GM12801 (cell line): ENCODE measurements around the gene FAIM2.

Experiments used
- TF ChIP-seq, protein P1 (sequence below): IDR thresholded peaks from one replicate; pipeline ENCODE4 v1.5.1; 2011; ENCODE audit warnings: control low read depth; ENCODE audit not compliant: insufficient read length; ENCODE audit errors: extremely low read depth

FAIM2 gene

DNA sequence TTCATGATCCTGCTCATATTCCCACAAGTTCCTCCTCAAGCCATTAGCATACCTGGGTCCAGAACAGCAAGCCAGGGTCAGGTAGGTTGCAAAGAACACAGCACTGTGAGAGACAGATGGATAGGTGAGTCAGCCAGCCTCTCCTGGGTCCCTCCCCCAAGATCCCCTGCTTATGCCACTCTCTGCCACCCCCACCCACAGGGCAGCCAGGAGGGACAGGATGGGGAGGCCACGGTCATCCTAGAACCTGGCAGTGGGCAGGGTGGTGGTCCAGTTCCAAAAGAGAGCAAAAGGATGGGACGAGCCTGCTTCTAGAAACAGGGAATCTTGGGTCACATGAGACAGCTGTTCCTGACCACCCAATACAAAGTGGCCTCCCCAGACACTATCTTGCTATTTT lies 12.7 kb downstream of the FAIM2 start:
- TF ChIP-seq, protein P1, sequence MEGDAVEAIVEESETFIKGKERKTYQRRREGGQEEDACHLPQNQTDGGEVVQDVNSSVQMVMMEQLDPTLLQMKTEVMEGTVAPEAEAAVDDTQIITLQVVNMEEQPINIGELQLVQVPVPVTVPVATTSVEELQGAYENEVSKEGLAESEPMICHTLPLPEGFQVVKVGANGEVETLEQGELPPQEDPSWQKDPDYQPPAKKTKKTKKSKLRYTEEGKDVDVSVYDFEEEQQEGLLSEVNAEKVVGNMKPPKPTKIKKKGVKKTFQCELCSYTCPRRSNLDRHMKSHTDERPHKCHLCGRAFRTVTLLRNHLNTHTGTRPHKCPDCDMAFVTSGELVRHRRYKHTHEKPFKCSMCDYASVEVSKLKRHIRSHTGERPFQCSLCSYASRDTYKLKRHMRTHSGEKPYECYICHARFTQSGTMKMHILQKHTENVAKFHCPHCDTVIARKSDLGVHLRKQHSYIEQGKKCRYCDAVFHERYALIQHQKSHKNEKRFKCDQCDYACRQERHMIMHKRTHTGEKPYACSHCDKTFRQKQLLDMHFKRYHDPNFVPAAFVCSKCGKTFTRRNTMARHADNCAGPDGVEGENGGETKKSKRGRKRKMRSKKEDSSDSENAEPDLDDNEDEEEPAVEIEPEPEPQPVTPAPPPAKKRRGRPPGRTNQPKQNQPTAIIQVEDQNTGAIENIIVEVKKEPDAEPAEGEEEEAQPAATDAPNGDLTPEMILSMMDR: no peak

DNA sequence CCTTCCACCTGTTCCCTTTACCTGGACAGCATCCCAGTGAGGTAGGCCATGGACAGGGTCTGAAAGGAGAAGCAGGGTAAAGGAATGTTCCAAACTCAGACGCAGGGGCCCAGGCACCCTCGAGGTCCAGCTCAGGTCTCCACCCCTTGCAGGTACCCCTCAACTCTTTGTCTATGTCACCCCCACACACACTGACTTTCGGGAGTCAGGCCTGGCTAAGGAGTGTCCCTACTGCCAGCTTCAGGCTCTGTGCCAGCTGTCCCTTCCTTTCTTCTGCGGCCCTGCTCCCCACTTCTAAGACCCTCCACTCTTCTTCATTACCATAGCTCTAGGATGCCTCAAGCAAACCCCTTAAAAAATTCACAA lies 13.6 kb downstream of the FAIM2 start:
- TF ChIP-seq, protein P1: no peak

DNA sequence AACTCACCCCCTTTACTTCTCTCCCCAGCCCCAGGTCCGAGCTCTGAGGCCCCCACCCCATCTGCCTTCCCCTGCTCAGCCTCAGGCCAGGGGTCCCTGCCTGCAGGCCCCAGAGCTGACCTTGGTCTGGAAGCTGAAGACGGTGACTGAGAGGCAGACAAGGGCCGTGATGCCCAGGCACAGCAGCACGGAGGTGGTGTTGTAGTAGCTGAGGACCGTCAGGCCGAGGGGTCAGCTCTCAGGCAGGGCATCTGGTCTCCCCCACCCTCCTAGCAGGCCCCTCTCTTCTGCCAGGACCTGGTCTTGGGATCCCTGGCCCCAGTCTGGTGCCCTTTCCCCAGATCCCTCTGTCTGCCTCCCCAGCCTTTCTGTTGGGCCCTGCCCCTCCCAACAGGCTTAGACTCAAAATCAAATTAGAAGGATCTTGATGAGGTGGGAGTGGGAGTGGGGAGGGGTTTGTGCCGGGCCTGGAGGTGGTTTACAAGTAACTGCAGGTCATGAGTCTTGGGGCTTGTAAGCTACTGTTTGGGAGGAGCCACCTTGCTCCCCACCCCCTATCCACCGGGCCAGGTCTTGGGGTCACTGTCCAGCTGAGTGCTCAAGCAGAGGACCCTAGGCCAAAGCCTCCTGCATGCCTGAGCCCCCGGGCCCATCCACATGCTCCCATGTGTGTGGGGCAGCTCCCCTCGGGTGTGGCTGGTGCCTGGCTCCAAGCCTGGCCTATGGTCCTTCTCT lies 14.2 kb downstream of the FAIM2 start:
- TF ChIP-seq, protein P1: no peak

DNA sequence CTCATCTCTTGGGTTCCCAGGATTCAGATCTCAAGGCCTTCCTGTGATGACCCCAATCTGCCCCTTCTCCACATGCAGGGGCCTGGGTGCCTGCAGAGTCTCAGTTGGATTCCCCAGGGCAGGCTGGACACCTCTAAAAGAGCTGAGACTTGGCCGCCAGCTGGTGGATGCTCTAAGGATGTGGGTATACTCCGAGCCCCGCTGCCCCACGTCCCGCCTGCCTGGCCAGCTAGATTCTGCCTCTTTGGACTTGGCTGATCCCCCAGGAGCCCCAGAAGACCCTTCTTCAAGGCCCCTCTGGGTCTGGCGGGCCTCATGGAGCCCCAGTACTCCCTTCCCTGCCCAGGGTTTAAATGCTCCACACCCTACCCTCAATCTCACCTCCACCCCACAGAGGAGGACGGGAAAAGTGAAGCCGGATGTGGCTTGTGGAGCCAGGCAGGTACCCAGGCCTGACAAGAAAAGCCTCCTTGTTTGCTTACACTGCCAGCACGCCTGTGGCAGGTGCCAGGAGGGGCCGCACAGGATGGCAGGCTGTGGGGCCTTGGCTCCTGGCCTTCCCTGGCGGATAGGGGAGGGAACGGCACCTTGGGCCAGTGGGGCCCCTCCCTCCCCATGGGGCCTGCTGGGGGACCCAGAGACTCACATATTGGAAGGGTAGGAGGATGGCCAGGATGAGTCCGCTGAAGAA lies 15.1 kb downstream of the FAIM2 start:
- TF ChIP-seq, protein P1: no peak

DNA sequence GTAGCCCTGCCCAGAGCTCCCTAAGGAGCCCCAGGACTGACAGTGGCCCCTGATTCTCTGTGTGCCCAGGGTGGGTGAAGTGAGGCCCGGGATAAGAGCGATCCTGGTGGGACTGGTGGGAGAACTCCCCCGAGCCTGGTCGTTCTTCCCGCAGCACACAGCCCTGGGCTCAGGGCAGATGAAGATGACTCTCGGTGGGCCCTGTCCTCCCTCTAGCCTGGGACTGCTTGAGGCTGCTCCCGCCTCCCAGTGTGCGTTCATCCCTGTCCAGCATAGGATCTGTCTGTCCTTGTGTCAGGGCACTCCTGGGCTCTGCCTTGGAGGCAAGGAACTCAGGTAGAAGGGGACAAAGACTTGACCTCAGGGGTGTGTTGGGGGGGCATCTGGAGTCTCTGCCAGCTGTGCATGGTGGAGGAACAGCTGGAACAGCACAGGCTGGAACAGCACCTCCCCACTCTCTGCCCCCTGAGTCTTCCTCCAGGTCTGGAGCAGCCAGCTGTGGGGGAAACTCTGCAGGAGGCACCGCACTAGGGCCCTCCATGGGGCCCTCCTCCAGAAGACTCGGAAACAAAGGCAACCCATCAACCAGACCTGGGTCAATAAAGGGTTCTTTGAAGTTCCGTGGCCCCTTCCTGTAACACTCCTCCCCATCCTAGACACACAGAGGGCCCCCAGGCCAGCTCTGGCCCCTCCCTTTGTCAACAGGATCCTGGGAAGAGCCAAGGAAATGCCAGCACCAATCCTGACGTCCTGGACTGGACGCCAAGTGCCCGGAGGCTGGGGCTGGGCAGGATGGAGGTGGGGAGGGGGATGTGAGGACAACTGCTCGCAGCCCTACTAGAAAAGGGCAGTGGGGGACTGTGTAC lies 15.9 kb downstream of the FAIM2 start:
- TF ChIP-seq, protein P1: no peak

DNA sequence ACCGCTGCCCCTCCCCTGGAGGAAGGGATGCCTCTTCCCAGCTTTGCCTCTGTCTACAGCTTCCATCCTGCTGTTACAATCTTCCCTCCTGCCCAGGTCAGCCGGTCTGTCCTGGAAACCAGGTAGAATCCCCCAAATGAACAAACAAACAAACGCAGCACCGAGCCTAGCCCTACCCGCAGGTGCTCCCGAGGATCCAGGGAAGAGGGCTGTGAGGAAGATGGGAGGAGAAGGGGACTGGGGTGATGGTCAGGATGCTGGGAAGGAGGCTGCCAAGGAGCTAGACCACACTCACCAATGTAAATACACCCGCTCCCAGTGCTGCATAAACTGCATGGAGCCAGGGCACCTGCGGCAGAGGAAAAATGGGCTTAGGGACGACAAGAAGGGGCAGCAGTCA lies 16.6 kb downstream of the FAIM2 start:
- TF ChIP-seq, protein P1: no peak
